Spleen (tissue), 11 donors: Measurements from ENCODE around the gene MBD5. TPM values are rescaled to one million over a fixed set of nuclear protein-coding genes. Genes with fewer than 3 reads are reported as not detected.

Experiments used
- DNase-seq: peaks from one replicate; pipeline ENCODE4 v3.0.0-alpha.2; 2020
- H3K27ac ChIP-seq, 8 donors: fragments of 200-600 bp; sonication (generic) in 7 of 8; 1 replicate in 4 of 8; 2 replicates in 4 of 8; pipeline versions ENCODE4 v1.5.0 to v1.8.0; 2016 to 2021; ENCODE audit warnings: inconsistent platforms in 4 of 8, mild to moderate bottlenecking in 4 of 8, moderate library complexity in 1 of 8
- H3K27me3 ChIP-seq, 7 donors: fragments of 200-600 bp; sonication (generic) in 6 of 7; replicated peaks in 1 of 7; 1 replicate in 4 of 7; 2 replicates in 3 of 7; pipeline versions ENCODE4 v1.5.0 to v1.8.0; 2016 to 2021; ENCODE audit warnings: inconsistent platforms in 3 of 7, mild to moderate bottlenecking in 1 of 7
- H3K36me3 ChIP-seq, 6 donors: fragments of 200-600 bp; sonication (generic) in 5 of 6; 1 replicate in 4 of 6; 2 replicates in 2 of 6; pipeline versions ENCODE4 v1.5.0 to v1.8.0; 2016 to 2021; ENCODE audit warnings: inconsistent platforms in 2 of 6
- H3K4me1 ChIP-seq, 6 donors: fragments of 200-600 bp; sonication (generic) in 5 of 6; 1 replicate in 3 of 6; 2 replicates in 3 of 6; pipeline versions ENCODE4 v1.5.0 to v1.8.0; 2016 to 2021; ENCODE audit warnings: inconsistent platforms in 3 of 6
- H3K4me3 ChIP-seq, 8 donors: fragments of 200-600 bp; sonication (generic) in 7 of 8; 1 replicate in 4 of 8; 2 replicates in 4 of 8; pipeline versions ENCODE4 v1.5.0 to v1.8.0; 2016 to 2021; ENCODE audit warnings: inconsistent platforms in 4 of 8, mild to moderate bottlenecking in 4 of 8, moderate library complexity in 2 of 8
- H3K9me3 ChIP-seq, 8 donors: fragments of 200-600 bp; sonication (generic) in 7 of 8; 1 replicate in 4 of 8; 2 replicates in 4 of 8; pipeline versions ENCODE4 v1.5.0 to v1.8.0; 2016 to 2021; ENCODE audit warnings: inconsistent platforms in 4 of 8
- CTCF ChIP-seq, 11 experiments: fragments of 200-600 bp in 7 of 11; fragments of 450-650 bp in 4 of 11; sonication (generic) in 4 of 11; IDR thresholded peaks in 8 of 11; conservative IDR thresholded peaks in 3 of 11; 1 replicate in 7 of 11; 2 replicates in 4 of 11; pipeline versions ENCODE4 v1.4.0 to v1.8.0; 2016 to 2021; ENCODE audit warnings: antibody characterized with exemption in 11 of 11, inconsistent platforms in 4 of 11, mild to moderate bottlenecking in 1 of 11
- POLR2A ChIP-seq, 3 donors: fragments of 450-650 bp; IDR thresholded peaks; one replicate each; pipeline ENCODE4 v1.5.1; 2017; ENCODE audit warnings: antibody characterized with exemption in 3 of 3, mild to moderate bottlenecking in 1 of 3
- POLR2AphosphoS5 ChIP-seq, 3 donors: sonication (generic); formaldehyde crosslinking; IDR thresholded peaks; one replicate each; pipeline ENCODE4 v1.5.1; 2017; ENCODE audit warnings: antibody characterized with exemption in 3 of 3
- WGBS, 5 donors: extraction: QIAGEN DNeasy Blood & Tissue Kit in 3 of 5; methylation state at CpG; one replicate each; pipeline versions ENCODE4 v1.1.5 to v1.1.7; 2013 to 2018; 5-methylcytosine and 5-hydroxymethylcytosine counted together
- intact Hi-C: fragments of 100-400 bp; cut with DNase I; formaldehyde crosslinking; loops from one replicate; pipeline ENCODE4 v1.15.0; 2023; ENCODE audit warnings: low total_unique reads
- polyA plus RNA-seq, 3 donors: library from polyadenylated mRNA; stranded (reverse); fragments of 200-250 nt; gene quantifications; one replicate each; pipeline ENCODE4 v1.2.1, GENCODE V29; 2013
- total RNA-seq, 7 donors: library from RNA; depleted of rRNA in 3 of 7; stranded (reverse); fragments of >200 nt in 3 of 7; fragmentation: NEBNext Ultra II Directional in 4 of 7; extraction: Animal tissue kit (Norgen Biotek cat#: 25700) in 4 of 7; gene quantifications; one replicate each; pipeline versions ENCODE4 v1.1.0 to v1.2.1, GENCODE V29; 2016 to 2021
- donor health status: healthy with polysubstance abuse.
- donor health status: DM: no; HTN: no; CAD: no; lungs with moderate emphysema.
- donor health status: DM: no; HTN: no; CAD: no.
- donor health status: Bipolar disorder and iron deficiency.
- donor health status: healthy.
- donor health status: DM: no; HTN: no; CAD: no.
- donor health status: DM: yes; HTN: yes; CAD: no.

Gene MBD5
- total and polyA plus RNA-seq, 10 donors, result 5.7 to 84.5 (median 60.0) TPM

GRCh38 chr2:148251993-148252392, 231.1 kb downstream of the MBD5 start:
- intact Hi-C loops, result no loop called here
- H3K36me3 ChIP-seq, result peaks cover 0 to 42% (median 6%) of the 10 kb centered on the region in 6 donors
- H3K27ac ChIP-seq, result no peak overlapping the region
- H3K9me3 ChIP-seq, result peaks cover 3 to 37% (median 31%) of the 10 kb centered on the region in 8 donors
- no peaks in the 10 kb centered on the region for H3K27me3 ChIP-seq
- WGBS, 5 donors, result 92 to 99% (median 98%) methylated on average over 5 of the region's 5 CpGs
- no peak for DNase-seq
- H3K4me3 ChIP-seq, result no peak overlapping the region
- TF ChIP-seq POLR2AphosphoS5 (IDR thresholded peaks at IDR 0.05), result no peak
- no peak for TF ChIP-seq CTCF (IDR thresholded peaks at IDR 0.05 in 8 of 11, conservative IDR thresholded peaks at IDR 0.05 in 3 of 11)
- no peak for TF ChIP-seq POLR2A (IDR thresholded peaks at IDR 0.05)
- H3K4me1 ChIP-seq, result no peaks in the 10 kb centered on the region

GRCh38 chr2:148252646-148253045, 231.8 kb downstream of the MBD5 start:
- H3K4me1 ChIP-seq, result no peaks in the 10 kb centered on the region
- TF ChIP-seq CTCF (IDR thresholded peaks at IDR 0.05 in 8 of 11, conservative IDR thresholded peaks at IDR 0.05 in 3 of 11) (no peak), POLR2A (IDR thresholded peaks at IDR 0.05) (no peak), POLR2AphosphoS5 (IDR thresholded peaks at IDR 0.05) (no peak)
- no peak for DNase-seq
- peaks cover 3 to 38% (median 33%) of the 10 kb centered on the region in 8 donors for H3K9me3 ChIP-seq
- H3K36me3 ChIP-seq, result peaks cover 0 to 45% (median 9%) of the 10 kb centered on the region in 6 donors
- 67 to 99% (median 96%) methylated on average over 2 of the region's 2 CpGs for WGBS, 5 donors
- intact Hi-C loops, result no loop called here
- H3K27ac ChIP-seq, result no peak overlapping the region
- H3K4me3 ChIP-seq, result no peak overlapping the region
- H3K27me3 ChIP-seq, result no peaks in the 10 kb centered on the region

- Histone ChIP-seq H3K27me3 (no peaks in the 10 kb centered on the region), H3K27ac (no peak overlapping the region), H3K9me3 (peaks cover 3 to 47% (median 35%) of the 10 kb centered on the region in 8 donors), H3K36me3 (peaks cover 0 to 52% (median 10%) of the 10 kb centered on the region in 6 donors), H3K4me1 (no peaks in the 10 kb centered on the region), H3K4me3 (no peak overlapping the region)
- TF ChIP-seq POLR2AphosphoS5 (IDR thresholded peaks at IDR 0.05), result no peak
- TF ChIP-seq CTCF (IDR thresholded peaks at IDR 0.05 in 8 of 11, conservative IDR thresholded peaks at IDR 0.05 in 3 of 11), result no peak
- no peak for TF ChIP-seq POLR2A (IDR thresholded peaks at IDR 0.05)
- 92 to 99% (median 97%) methylated on average over 6 of the region's 6 CpGs for WGBS, 5 donors
- peak; percentile 21 for DNase-seq
- intact Hi-C loops, result no loop called here
Measured at GRCh38 chr2:148253685-148254084, 232.8 kb downstream of the MBD5 start.

- Histone ChIP-seq H3K9me3 (peaks cover 3 to 60% (median 47%) of the 10 kb centered on the region in 8 donors), H3K36me3 (peaks cover 0 to 66% (median 10%) of the 10 kb centered on the region in 6 donors), H3K4me1 (no peaks in the 10 kb centered on the region), H3K27me3 (no peaks in the 10 kb centered on the region), H3K27ac (no peak overlapping the region), H3K4me3 (no peak overlapping the region)
- DNase-seq, result peak; percentile 69
- intact Hi-C loops, result no loop called here
- WGBS, 5 donors, result 95 to 98% (median 97%) methylated on average over 5 to 8 of the region's 8 CpGs
- TF ChIP-seq POLR2A (IDR thresholded peaks at IDR 0.05) (no peak), POLR2AphosphoS5 (IDR thresholded peaks at IDR 0.05) (no peak), CTCF (IDR thresholded peaks at IDR 0.05 in 8 of 11, conservative IDR thresholded peaks at IDR 0.05 in 3 of 11) (no peak)
Measured at GRCh38 chr2:148255929-148256328, 235.0 kb downstream of the MBD5 start.
